ENCODE data around the gene TNS1.
A peak's percentile ranks its signal among the peaks of the same experiment; 100 is the strongest.

Gene TNS1

DNA sequence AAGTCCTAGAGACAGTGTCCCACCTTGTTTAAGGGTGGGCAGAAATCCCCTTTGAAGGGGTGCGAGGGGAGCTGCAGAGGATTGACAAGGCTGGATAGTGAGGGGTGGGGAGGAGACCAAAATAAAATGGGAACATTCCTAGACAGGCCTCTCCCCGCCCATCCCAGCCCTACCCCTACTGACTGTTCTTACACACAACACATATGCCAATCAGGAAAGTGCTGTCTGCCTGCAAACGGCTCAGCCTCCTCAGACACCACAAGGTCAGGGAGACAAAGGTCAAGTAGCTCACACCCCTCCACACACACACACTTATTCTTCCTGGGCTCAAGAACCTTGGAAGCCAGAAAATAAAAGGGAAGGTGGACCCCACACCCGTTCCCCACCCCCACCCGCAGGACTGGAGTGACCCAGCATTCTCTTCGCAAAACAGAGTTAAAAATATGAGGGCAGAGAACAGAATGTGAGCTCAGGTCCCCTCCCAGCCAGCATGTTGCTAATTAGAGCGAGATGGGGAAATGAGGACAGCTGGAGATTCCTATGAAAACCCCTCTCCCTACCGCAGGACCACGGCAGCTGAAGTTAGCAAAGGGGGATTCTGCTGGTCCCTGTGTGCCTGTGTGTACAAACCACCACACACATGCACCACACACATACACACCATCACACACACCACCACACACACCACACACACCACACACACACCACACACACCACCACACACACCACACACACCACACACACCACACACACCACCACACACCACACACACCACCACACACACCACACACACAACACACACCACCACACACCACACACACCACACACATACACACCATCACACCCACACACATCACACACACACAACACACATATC lies 197.8 kb downstream of the TNS1 start:
- DNase-seq, result peak; percentile 47

DNA sequence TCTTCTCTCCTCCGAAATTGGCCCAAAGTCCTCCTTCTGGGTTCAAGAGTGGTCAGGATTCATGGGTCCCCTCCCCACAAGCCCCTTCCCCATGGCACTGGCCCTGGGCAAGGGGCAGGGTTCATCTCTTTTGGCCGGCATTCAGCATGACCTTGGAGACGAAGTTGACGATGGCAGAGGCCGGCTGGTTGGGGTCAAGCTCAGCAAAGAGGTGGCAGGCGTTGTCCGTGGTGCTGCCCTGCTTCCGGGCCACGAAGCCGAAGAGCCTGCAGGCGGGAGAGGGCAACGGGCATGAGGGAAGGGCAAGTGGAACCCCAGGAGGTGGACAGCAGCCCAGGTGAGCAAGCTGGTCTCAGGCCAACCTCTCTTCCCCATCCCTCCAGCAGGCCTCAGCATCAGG lies 198.5 kb downstream of the TNS1 start:
- peak; percentile 20 for DNase-seq

DNA sequence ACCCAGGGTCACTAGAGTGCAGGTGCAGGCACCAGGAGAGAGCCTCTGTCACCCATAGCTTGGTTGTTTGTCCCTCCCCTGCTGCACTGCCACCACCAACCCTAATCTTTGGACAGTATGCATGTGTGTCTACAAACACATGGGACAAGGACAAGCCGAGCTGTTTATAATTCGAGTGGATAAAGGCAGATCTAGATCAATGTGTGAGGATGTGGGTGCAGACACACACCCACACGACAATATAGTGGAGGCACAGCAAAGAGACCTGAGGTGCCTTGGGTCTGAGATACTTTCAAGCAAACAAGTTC lies 199.2 kb downstream of the TNS1 start:
- DNase-seq, result peak; percentile 15

DNA sequence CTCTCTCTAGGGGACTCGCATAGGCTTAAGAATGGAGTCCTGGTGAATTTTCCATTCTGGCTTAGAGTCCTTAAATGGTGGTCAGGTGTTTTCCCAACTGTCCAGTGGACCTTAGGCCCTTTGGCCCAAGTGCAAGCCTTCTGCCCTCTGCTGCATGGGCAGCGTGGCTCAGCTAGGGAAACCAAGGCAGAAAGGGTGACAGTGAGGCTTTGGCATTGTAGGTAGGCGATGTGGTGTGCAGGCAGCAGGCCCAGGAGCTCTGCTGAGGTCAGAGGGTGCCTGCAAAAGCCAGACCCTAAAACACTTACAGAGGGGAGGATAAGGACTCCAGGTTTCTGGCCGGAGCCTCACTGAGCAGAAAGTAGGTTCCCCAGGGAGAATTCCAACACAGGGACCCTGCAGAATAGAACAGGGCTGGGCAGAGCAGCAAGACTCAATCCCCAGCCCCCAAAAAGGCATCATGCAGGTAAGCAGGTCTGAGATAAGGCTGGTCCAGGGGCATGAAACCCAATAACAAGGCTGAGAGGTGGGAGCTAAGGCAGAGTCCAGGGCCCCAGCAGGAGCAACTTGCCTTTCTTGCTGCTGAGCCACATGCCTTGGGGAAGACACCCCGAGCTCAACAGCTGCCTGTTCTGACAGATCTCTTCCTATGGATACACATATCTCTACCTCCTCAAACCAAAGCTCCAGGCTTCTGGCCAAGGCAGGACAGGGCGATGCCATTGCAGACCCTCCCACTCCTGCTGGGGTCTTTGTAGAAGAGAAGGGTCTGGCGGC lies 199.7 kb downstream of the TNS1 start:
- peak; percentile 12 for DNase-seq

DNA sequence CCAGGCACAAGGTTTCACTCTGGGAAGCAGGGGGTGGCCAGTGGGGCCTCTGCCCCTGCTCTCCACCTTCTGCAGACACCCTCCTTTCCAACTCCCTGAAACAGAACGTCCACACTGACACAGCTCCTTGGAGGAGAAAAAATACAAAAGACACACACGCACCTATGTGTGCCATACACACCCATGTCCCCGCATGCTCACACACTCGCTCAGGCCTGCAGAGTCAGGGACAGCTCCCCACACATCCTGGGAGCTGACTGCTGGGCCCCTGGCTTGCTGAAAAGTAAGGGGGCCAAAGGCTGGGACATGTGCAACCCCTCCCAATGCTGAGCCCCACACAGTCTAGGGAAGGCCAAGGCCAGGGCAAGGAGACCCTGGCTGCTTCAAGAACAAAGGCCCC lies 200.5 kb downstream of the TNS1 start:
- peak; percentile 15 for DNase-seq

DNA sequence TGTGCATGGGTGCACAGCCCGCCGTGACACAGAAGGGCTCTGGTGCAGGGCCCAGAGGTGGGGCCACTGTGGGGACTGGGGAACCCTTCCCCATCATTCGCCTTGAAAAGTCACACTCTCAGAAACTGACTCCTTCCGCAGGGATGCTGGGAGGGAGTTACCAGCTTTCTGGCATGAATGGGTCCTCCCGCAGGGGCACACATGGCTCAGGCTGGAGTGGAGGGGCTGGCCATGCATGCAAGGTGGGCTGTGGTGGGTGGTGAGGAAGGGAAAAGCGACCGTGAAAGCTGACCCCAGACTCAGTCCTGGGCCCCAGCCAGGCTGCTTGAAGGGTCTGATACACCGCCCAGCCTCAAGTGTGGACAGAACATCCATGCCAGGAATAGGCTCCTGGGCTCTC lies 201.1 kb downstream of the TNS1 start:
- DNase-seq, result peak; percentile 19

DNA sequence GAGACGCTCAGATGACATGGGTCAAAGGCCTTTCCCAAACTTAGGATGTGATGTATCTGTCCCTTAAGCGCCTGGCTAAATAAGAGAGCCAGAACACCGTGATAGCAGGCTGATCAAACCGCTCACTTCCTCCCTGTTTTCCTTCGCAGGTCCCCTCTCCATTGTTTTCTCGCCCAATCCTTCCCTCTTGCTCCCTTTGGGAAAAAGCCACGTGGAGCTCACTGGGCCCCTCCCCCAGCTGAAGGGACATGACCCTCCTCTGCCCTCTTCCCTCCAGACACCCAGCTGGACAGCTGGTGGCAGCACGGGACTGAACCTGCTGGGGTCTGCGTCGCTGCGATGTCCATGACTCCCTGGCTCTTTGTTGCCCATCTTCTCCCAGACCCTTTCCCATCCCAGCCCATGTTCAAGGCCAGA lies 201.7 kb downstream of the TNS1 start:
- DNase-seq, result peak; percentile 36

DNA sequence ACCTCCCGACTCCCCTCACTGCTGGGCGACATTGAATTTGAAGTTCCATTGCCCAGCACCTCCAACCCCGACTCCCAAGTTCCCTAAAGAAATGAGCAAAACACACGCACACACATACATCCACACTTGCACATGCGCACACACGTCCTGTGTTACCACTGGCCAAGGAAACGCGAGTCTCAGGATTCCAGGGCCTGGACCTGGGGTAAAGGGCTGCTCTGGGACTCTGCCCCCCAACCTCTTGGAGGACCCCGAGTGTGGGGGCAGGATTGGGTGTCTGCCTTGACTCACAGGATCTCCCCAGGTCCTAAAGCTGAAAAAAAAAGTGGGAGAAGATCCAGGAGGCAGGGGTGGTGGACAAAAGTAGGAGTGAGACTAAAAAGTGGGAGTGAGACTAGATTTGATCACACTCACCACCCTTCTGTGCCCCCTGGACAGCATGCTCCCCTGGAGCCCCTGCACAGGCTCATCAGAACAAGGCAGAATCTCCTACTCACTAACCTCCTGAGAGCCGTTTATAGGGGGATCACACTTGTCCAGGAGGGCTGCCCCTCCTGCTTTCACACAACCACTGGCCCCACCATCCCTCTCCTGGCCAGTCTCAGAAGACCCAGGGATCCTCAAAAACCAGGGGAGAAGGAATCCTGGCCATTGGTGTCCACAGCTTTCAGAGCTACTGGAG lies 202.2 kb downstream of the TNS1 start:
- peak; percentile 16 for DNase-seq

DNA sequence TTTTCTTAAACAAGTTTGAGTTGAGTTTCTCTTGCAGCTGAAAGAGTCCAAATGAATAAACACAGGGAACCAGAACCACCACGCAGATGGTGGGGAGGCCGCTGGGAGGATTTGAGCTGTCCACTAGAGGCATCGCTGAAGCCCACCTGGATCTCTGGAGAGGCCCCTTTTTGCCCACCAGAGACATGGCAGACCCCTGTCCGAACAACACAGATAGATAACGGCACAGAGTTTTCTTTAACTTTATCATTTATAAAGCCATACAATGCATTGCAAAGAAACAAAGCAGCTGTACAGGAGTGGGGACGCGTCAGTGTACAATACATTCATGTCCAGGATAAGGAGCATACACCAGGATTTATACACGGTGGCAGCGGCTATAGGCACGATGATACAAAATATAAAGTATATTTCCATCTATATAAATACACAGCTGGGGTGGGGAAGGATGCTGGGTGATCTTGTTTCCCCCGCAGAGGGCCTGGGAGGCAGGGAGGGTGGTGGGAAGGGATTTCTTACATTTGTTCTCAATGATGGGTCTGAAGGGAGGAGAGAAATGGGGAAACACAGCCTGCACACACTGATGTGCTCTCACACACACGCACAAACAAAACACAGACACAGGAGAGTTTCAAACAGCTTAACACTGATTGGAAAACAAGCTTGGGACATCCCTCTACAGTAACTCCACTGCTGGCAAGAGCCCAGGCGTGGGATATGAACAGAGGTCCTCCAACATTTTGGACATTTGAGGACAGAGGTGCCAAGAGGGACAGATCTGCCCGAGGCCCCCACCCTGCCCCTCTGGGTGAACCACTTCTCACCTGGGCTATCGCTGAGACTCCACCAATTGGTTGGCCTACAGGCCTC lies 203.0 kb downstream of the TNS1 start:
- peak; percentile 17 for DNase-seq

DNA sequence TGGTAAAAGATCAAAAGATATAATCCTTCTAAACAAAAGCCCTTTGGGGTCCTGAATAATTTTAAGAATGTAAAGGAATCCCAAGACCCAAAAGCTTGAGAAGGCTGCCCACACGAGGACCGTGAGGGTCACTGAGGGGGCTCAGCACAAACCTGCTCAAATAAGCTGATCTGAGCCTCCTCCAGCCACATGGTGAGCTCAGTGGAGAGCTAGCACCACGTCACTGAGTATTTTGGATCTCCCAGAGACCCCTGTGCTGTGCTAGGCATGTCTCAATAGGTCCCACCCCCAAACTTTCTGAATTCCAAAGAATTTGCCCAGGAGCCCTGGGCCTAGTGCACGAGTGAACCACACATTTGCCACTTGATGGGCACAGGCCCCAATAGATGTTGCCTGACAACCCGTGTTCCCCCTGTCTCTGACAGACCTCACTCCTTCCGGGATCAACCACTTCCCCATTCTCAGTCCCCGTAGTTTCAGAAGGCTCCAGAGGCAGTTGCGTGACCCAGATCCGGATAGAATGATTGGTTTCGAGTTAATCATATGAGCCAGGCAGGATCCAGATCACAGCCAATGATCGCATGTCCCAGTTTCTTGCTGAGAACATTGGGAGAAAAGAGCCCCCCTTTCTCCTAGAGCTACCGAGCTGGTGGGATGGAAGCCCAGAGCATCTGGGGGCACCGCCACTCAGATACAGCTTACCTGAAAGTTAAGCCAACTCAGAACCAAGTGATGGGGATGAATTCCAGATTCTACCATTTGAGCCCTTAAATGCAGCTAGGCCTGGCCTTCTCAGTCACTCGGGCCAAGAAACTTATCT lies 203.8 kb downstream of the TNS1 start:
- DNase-seq, result peak; percentile 27

DNA sequence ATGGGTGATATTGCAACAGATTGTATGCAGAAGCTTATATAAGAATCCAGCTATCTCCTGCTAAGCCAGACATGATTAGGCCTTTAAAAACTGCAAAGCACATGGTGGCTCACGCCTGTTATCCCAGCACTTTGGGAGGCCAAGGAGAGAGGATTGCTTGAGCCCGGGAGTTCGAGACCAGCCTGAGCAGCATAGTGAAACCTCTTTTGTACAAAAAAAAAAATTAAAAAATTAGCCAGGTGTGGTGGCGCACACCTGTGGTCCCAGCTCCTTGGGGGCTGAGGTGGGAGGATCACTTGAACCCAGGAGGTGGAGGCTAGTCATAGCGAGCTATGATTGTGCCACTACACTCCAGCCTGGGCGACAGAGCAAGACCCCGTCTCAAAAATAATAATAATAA lies 204.6 kb downstream of the TNS1 start:
- DNase-seq, result no peak

DNA sequence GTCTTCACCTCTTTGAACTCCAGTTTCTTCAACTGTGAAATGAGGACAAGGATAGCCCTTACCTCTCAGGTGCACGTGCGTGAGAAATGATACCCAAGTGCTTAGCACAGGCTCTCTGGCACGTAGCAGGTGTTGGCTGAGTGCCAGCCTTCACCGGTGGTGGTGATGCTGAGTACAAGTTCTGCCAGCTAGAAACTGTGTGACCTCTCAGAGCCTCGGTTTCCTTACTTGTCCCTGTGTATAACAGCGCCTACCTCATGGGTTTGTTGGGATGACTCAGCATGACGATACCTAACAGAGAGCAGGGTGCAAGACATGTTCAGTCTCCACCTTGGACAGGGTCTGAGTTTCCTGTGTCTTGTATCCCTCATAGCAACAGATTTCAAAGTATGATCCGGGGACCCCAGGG lies 205.1 kb downstream of the TNS1 start:
- DNase-seq, result peak; percentile 30

DNA sequence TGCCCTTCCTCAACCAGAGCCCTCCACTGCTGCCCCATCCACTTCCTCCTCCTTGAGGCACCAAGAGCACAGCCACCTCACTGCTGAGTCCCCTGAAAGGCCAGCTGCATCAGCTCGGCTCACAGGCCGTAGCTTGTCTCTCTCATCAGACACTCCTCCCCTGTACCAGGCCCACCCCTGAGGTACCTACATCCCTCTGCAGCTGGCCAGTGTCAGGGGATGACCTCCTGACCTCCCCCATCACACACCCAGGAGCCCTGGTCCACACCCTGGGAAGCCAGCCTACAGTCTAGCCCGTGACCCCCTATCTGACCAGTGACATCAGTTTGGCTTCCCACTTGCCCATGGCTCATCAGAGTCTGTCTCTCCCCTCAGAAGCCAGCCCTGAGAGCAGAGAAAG lies 205.6 kb downstream of the TNS1 start:
- peak; percentile 23 for DNase-seq

DNA sequence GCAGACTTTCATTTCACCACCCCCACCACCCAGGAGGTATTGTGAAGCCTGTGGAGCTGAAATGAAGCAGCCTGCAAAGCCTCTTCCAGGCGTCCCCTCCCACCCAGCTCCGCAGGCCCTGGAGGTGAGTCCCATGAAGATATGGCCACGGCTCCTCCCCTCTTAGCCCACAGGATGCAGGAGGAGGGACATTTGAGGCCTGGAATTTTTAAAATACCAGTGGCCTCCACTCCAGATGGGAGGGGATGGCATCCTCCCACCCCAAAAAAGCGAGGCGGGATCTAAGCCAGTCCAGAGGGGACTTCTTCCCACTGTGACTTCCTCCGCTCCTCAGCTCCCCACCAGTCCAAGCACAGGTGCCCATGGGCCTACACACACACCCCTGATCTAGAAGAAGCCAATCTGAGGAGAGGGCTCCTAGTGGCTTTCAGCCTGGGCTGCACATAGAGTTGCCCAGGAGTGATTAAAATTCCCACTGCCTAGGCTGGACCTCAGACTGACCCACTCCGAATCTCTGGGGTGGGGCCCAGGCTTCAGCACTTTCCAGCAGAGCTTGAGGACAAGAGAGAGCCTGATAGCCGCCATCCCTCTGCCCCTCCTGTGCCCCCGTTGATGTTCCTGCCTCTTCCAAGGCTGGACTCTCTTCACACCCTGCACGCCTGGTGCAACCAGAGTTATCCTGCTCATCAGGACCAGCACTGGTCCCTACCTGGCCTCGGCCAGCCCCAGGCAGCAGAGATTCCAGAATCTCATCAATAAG lies 206.9 kb downstream of the TNS1 start:
- no peak for DNase-seq

DNA sequence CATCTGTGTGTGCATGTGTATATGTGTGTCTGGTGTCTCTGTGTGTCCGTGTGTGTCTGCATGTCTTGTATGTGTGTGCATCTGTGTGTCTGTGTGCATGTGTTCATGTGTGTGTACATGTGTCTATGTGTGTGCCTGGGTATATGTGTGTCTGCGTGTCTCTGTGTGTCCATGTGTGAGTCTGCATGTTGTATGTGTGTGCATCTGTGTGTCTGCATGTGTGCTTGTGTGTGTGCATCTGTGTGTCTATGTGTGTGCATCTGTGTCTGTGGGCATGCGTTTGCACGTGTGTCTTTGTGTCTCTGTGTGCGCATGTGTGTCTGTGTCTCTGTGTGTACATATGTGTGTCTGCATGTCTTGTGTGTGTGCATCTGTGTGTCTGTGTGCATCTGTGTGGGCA lies 207.7 kb downstream of the TNS1 start:
- DNase-seq, result no peak

DNA sequence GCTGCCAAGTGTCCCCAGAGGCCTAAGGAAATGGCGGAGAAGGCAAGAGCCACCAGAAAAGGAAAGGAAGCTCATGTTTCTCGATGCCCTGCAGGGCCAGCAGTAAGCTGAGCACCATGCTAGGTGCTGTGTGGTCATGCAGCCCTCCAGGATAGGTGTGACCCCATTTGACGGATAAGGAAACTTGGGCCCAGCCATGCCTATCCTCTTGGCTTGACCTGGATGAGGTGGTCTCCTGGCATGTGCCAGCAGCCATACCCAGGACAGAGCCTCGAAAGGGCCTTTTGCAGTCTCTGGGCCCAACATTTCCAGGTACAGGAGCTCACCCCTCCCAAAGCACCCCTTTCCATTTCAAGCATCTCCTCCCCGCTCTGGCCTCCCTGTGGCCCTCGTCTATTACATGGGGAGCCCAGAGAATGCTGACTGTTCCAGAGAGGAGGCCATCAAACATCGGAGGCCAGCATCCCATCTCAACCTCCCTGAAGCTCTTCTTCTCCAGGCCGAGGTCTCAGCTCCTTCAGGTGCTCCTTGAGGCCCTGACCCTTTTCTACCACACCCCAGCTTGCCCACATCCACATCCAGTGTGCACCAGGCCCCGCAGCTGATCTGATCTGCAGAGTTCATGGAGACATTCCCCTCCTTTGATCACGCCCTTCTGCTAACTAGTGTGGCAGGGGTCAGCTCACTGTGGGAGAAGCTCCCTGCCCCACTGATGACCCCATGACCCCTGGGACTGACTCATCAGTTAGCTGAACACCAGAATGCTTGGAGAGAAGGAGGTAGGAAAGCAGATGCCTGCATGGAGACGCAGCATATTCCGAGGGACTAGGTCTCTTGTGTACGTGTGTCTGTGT lies 208.4 kb downstream of the TNS1 start:
- DNase-seq, result no peak

DNA sequence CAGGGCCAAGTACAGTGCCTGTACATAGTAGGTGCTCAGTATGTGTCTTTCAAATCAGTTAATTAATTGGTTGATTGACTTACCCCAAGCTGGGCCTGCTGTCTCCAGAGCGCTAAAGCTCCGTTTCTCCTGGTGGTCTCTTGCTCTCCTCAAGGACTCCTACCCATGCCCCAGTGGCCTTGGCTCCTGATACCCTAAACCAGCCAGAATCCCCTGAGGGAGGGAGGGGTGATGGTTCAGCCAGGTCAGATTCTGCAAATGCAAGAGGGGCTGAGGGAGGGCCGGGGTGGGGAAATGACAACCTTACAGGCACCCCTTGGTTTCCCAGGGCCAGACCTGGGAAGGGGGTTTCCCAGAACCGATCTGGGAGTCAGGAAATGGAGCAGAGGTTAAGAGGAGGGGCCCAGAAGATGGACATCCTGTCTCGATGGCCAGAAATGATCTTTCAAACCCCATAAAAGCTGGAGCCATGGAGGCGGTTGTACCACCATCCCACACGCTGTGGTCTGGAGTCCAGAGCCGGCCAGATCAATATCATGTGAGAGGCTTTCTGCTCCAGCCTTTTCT lies 209.1 kb downstream of the TNS1 start:
- DNase-seq, result no peak

DNA sequence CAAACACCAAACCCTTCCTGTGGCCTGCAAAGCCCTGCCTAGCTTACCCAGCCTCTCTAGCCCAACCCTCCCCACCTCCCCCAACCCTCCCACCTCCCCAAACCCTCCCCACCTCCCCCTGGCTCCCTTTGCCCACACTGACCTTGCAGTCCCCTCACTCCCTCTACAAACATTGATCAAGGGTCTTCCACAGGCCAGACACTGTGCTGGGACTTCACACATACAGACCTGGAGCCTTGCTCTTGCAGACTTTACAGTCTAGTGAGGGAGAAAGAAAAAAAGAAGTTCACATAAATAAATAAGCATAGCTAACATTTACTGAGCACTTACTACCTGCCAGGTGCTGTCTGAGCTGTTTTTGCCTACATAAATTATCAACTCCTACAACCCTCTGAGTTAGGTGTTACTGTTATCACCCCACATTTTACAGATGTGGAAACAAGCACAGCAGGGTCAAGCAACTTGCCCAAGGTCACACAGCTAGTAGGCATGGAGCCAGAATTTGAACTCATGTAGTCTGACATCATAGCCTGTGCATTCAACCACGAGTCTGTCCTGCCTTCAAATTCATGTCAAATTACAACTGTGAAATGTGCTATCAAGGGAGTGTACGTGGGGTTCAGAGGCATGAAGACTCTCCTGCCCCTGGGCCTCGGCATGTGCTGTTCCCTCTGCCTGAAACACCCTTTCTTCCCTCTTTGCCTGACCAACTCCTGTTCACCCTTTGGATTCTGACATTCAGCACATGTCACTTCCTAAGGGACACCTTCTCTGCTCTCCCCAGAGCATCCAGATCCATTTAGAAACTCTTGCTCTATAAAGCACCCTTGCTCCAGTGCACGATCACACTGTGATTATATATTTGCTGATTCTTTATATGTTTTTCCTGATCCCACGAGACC lies 209.9 kb downstream of the TNS1 start:
- DNase-seq, result no peak

DNA sequence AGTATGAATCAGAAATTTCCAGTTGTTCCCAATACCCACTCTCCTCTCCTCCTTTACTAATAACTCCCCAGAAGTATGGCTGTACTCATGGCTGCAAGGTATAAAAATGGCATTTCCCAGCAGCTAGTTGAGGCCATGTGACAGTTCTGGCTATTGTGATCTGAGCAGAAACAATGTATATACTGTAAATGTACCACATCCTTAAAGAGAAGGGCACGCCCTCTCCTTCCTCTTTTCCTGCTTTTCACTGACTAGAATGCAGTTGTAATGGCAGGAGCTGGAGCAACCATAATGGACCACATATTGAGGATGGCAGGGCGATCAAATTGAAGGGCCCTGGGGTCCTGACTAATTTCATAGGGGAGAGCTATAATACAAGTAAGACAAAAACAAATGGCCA lies 211.2 kb downstream of the TNS1 start:
- DNase-seq, result no peak
